NCI-H2227 (cell line): ENCODE measurements around the gene PSAP.

Experiments used
- DNase-seq: peaks from one replicate; lab custom pipeline; 2025; ENCODE audit not compliant: unreplicated experiment; lab: John Stamatoyannopoulos, UW

Gene PSAP

DNA sequence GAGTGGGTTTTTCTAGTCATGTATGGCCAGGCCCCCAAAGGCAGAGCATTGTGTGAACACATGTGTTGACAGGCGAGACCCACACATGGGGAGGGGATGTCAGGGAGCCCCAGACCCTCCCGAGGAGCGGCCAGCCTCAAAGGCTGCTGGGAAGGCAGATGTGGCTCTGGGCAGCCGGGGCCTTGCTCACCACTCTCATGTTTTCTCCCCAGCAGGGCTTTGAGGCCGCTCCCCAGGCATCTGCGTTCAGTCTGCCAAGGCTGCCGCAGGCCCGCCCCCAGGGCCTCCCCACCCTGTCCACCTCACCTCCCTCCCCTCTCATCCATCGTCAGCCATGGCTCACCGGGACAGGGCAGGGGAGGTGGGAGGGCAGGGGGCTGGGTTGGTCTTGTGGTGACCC lies 61.2 kb downstream of the PSAP start:
- DNase-seq, result no peak

DNA sequence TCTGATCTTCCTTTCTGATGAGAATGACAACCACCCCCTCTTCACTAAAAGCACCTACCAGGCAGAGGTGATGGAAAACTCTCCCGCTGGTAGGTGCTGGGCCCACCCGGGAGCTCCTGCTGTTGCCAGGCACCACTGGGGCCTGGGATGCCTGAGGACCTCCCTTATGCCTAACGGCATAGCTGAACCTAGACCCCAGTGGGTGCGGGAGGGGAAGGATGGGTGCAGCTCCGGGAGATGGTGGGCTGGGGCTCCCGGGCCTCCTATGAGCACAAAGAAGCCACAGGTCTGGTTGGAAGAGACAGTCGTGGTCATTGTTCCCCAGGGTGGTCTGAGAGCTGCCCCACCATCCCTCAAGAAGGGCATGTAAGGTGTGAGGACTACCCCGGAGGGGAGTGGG lies 62.1 kb downstream of the PSAP start:
- no peak for DNase-seq

DNA sequence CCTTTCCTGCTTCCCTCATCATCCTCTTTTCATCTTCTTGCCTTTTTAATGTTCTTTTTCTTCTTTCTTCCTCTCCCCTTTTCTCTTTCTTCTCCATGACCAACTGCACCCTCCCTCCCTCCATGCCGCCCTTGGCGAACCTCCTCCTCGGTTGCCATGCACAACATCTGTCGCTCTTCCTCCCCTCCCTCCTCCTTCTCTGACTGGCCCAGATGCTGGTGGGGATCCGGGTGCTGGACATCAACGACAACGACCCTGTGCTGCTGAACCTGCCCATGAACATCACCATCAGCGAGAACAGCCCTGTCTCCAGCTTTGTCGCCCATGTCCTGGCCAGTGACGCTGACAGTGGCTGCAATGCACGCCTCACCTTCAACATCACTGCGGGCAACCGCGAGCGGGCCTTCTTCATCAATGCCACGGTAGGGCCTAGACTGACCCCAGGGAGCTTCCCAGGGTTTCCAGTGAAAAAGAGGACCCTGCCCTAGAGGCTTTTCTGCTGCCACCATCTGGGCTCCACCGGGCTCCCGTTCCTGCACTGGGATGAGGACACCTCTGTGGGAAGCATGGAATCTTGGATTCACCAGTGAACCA lies 66.3 kb downstream of the PSAP start:
- DNase-seq, result no peak

DNA sequence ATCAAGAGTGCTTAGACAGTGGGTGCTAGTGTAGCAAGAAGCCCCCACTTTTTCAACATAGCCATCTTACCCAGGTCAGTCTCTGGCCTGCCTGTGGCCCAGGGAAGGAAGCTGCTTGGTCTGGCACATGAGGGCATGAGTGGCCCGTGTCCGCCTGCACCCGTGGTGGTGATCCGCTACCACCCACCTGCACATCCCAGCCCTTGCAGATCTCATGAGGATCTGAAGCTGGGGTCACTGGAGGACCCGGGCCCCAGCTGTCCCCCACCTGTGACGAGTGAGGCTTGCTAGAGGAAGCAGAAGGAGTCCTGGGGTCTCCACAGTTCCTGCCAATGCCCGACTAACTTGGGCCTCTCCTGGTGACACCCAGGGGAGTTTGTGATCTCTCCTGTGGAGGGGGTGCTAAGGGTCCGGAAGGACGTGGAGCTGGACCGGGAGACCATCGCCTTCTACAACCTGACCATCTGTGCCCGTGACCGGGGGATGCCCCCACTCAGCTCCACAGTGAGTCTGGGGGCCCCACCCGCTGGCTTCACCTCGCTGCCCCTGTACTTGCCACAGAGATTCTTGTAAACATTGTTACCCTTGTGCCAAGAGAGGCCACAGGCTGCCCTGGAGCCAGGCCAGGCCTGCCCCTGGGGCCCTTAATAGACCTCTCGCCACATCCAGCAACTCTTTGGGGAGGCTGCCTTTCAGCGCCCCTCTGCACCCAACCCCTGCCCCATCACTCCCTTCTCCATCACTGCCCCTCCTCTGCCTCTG lies 67.0 kb downstream of the PSAP start:
- no peak for DNase-seq

DNA sequence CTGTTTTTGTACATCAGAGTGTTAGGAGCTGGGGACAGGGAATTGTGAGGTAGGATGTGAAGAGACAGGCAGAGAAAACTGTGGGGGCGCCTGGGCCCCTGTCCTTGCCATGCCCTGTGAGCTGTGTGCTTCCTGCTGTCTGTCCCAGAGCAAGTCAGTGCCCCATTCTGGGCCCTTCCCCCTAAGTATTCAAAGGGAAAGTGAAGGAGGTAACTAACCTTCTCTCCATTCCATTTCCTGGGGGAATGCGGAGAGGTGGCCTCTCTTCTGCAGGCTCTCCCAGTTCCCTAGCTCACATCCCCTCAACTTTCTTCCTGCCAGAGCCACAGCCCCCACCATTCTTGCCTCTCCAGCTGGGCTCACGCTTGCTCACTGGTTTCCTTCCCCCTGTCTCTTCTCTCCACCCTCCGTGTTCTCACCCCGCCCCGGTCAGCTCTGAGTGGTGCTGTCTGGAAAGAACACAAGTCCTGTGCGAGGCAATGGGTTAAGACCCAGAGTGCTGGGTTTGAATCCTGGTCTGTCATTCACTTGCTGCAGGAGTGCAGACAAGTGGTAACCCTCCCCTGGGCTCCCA lies 68.0 kb downstream of the PSAP start:
- no peak for DNase-seq

DNA sequence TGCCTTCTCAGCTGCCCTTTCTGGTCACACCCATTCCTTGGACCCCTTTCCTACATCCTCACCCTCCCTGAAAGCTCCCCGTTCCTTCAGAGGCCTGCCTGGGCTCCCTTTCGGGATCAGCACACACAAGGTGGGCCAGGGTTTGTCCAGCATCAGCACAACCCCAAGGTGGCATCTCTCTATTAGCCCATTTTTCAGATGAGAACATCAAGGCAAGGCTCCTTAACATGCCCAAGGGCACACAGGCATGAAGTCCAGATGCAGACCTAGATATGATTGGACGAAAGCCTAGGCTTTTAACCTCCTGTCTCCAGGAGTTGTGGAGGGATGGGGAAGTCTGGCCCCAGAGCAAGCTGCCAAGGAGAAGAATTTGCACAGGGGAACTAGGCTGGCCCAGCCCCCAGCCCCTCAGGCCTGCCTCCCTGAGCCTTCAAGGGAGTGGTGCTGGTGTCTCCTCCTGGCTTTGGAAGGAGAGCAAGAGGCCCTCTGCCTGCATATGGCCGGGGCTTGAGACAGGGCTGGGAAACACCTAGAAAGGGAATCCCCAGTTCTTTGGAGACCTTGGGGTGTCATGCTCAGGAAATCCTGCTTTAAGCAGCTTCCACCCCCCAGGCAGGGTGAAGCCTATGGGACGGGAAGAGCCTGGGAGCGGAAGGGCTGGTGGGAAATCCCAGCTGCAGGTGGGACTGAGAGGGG lies 68.7 kb downstream of the PSAP start:
- DNase-seq, result no peak

DNA sequence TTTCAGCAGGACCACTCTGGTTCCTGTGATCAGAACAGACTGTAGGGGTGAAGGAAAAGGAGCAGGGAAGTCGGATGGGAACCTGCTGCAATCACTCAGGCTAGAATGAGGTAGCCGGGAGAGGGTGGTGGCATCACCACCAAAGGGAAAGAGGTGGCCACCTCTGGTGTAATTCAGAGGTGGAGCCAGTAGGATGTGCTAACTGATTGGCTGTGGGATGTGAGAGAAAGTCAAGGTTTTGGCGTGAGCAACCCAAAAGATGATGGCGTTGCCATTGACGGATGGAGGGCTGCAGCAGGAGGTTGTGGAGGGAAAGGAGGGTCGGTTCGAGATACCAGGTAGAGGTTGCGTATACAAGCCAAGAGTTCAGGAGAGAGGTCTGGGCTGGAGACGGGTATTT lies 70.3 kb downstream of the PSAP start:
- no peak for DNase-seq

DNA sequence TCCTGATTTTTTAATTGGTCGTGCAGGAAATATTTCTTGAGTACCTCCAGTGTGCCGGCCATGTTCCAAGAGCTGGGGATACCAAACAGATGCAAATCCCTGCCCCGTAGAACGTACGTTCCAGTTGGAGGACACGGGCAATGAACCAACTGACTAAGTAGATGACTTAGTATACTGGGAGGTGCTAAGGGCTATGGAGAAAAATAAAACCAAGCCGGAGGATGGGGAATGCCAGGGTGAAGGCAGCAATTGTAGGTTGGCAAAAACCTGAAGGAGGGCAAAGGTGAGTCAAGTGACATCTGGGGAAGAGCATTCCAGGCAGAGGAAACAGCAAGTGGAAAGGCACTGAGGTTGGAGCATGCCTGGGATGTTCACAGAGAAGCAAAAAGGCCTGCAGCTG lies 70.9 kb downstream of the PSAP start:
- DNase-seq, result no peak

DNA sequence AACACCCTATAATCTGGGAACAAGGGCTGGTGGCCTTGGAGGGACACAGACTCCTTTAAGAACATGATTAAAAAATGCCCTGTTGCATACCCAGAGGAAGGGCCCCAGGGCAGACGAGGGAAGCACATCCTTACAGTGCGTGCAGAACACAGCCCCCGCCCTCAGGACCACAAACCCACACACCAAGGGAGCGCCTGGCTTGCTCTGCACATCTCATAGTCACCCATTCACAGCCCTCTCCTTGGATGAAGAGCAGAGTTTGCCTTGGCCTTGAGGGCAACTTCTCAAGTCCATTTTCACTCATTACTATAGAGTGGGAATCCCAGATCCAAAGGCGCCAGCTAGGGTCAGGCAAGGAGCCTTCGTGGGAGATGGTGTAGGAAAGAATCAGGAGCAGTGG lies 71.4 kb downstream of the PSAP start:
- DNase-seq, result no peak

DNA sequence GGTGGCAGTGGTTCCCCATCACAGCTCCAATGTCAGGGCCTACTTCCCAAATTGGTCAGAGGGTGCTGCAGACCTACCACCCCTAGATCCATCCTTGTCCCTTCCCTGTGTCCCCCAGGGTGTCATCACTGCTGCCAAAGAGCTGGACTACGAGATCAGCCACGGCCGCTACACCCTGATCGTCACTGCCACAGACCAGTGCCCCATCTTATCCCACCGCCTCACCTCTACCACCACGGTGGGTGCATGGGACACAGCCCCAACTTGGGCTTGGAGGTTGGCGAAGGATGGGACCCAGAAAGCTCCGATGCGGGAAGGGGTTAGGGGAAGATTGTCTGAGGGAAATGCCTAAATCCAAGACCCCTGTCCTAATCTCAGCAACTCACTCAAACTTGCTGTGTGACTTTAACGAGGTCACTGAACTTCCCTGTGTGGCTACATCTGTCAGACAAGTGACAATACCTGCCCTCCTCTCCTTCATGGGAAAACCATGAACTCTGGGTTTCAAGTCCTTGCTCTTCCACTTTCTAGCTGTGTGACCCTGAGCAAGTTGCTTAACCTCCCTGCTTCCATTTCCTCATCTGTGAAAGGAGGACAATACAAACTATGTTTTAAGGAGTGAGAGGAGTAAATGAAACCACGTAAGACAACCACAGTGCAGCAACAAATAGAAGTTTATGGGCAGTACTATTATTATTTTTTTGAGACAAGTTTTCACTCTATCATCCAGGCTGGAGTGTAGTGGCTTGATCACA lies 72.8 kb downstream of the PSAP start:
- DNase-seq, result no peak

DNA sequence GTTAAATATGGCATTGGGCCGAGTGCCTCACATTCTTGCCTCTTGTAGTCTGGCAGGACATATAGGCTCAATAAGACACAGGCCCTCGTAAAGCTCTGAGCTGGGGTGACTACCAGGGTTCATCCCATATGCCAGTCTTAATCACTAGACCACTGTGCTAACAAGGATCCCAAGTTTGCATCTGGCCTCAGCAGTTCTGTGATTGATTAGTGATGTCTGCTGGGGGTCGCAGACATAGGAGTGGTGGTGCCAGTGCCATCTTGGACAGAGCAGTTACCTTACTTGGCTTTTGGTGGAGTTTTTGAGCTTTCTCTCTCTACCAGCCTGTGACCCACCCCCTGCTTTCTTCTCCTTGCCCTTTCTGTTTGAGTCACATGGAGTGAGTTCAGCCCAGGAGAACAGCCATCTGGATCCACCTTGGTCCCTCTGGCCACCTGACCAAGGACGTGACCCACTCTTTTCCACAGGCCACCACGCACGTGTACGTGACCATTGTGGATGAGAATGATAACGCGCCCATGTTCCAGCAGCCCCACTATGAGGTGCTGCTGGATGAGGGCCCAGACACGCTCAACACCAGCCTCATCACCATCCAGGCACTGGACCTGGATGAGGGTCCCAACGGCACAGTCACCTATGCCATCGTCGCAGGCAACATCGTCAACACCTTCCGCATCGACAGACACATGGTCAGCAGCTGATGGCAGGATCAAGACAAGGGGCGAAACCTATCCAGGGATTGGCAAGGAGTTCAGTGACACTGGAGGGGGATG lies 73.7 kb downstream of the PSAP start:
- no peak for DNase-seq

DNA sequence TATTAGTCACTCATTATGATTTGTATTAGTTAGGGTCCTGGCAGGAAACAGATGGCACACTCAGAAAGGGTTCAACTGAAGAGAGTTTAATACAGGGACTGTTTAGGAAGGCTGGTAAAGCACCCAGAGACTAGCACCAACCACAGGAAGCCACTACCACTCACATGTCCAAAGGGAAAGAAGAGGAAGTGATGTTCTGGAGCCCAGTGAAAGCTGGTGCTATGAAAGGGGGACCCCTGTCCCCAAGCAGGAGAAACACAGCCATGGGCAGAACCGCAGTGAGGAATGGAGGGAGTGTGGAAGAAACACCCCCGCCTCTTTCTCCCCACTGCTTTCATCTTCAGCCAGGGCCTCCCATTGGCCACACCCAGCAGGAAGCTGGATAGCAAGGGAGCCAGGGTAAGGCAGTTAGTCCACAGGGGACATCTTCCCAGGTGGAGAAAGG lies 74.5 kb downstream of the PSAP start:
- DNase-seq, result no peak

DNA sequence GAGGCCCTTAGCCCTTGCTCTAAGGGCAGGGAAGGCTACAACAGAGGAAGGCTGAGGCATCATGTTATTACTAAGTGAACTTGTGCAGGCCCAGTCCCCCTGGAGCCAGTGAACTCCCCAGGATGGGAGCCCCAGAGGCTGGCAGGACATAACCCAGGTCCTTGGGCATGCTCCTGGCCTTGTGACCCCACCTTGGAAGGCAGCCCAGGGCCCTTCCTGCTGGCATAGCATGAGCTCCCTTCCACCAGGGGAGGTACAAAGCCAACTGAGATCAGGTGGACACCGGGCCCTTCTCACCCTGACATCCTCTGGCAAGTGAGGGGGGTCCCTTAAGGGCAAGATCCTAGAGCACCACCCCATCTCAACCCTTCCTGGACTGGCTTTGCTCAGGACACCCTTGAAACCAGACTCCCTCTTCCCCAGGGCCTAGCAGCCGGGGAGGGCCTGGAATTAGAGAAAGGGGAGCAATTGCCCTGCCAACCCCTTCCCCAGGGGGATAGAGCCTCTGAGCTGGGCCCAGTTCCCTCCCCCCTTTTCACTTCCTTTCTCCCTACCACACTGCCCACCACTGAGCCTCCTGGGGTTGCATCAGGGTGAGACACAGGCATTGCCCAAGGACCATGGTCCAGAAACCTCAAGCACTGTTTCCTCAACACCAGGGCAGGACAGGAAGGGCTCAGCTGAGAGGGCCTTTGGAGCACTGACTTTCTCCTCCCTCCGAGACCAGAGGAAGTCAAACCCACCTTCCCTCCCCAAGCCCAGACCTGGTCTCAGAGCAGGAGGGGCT lies 75.9 kb downstream of the PSAP start:
- DNase-seq, result no peak

DNA sequence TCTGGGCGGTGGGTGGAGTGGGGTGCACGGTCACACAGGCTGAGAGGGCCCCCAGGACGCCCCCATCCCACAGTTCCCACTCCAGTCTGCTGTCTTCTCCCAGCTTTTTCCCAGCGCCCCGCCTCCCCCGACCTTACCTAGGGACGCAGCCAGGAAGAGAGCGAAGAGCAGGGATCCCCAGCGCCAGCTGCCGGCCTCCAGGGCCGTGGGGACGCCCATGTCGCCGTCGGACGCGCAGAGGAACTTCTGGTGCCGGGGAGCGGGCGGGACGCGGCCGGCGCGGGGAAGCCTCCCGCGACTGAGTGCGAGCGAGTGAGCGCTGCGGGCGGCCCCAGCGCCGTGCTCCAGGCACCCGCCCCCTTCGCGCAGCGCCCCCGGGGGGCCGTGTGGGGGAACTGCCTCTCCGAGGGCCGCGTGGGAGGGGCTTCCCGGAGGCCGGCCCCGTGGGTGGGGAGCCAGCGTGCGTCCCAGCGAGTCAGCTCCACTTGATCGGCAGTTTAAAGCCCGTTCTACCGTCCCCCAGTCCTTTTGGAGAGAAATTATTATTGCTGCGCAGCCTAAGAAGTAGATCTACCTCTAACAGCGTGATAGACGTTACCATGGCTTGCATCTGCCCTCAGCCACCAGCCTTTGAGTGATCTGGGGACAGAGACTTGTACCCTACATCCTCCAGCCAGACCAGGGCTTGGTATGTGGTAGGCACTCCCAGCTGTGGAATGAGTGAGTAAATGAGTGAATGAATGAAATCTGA lies 77.7 kb downstream of the PSAP start, which contains the start of gene VSIR:
Gene VSIR (minus strand): TSS at position 300 of the 751 bp plus-strand sequence. CDS start 81 bp downstream, at position 219.
- DNase-seq, result peak; percentile 84

DNA sequence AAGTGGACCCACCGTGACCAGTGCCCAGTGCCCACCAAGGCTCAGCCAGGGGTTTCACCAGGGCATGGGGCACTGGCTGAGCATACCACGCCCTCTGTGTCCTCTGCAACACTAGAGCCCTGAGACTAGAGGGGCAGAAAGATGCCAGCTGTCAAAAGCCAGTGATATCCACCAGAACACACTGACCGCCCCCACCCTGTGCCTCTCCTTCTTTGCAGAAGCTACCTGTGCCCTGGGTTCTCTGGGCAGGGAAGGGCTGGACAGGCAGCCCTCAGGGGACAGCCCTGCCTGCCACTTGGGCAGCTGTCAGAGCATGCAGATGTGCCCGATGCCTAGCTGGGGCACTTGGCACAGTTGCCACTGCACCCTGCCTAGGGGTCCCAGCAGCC lies 78.2 kb downstream of the PSAP start:
- DNase-seq, result no peak

DNA sequence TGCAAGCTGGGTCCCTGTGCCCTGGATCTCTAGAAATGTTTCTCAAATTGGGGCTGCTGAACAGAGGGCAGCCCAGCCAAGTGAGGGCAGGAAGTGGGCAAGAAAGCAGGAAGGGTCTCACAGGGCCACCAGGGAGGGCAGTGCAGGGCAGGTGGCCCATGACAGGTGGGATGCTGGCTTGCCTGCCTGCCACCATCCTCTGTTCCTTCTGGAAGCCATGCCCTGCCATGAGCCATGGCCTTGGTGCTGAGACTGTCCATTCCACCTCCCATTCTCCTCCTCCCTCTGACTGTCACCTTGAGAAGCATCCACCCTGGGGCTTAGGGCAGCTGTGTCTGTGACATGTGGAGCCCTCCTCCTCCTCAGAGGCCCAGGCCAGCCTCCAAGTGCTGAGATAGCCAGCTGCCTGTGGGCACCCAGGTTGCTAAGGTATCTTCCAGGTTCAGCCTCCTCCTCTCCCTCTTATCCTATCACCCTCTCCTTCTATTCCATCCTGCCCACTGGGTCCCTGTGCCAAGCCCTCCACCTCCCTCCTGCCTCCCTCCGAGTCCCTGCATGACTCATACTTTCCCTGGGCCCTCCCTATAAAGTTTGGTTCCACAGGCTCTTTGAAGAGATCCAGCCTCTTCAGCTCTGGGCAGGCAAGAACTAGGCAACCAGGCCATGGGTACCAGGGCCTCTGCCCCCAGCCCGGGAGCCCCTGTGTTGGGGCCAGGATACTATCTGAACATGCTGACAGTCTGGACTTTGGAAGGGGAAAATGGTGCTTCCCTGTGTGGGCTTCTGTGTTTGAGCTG lies 79.0 kb downstream of the PSAP start:
- DNase-seq, result no peak

DNA sequence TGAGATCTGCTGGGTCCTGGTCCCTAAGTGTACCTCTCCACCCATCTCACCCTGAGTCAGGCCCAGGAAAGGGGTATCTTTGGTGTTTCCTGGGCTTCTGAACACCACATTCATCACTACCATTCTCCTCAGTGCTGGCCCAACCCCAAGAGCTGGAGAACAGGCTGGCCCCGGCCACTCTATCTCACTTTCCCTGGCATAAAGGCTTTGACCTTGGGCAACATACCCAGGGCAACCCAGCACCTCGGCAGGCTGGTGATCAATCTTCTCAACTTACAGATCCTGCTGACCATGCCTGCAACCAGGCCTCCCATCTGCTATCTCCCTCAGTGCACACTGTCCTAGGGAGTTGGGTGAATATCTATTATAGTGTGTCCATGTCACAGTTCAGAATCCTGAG lies 79.8 kb downstream of the PSAP start:
- DNase-seq, result no peak

DNA sequence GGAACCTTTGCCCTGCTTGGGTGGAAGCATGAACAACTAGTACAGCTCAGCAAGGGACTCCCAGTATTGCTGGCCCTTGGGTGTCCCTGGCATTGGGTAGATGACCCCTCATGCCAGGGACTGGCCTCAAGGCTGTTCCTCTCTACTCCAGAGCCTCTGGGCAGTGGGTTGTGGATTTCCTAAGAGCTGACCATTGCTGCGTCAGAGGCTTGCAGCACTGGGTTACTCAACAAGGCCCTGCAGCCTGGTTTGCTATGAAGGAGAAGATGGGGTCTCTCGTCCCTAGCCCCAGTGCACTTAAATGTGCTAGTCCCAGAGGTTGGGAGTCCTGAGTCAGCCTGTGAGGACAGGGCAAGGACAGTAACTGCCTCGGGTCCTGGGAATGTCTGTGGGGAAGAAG lies 80.3 kb downstream of the PSAP start:
- no peak for DNase-seq
